Ovary (tissue), 3 donors: Measurements from ENCODE around the gene AKAP9.

Experiments
- EP300 ChIP-seq: sonication (generic); formaldehyde crosslinking; IDR thresholded peaks from one replicate; pipeline ENCODE4 v1.6.1; 2017; ENCODE audit warnings: antibody characterized with exemption
- TF ChIP-seq, protein P1 (sequence below), 3 donors: fragments of 450-650 bp in 2 of 3; fragments of 200-600 bp in 1 of 3; IDR thresholded peaks; one replicate each; pipeline versions ENCODE4 v1.5.1 to v1.8.0; 2016 to 2022; ENCODE audit warnings: antibody characterized with exemption in 3 of 3, mild to moderate bottlenecking in 1 of 3
- donor health status: DM: no; HTN: no; CAD: no.

DNA sequence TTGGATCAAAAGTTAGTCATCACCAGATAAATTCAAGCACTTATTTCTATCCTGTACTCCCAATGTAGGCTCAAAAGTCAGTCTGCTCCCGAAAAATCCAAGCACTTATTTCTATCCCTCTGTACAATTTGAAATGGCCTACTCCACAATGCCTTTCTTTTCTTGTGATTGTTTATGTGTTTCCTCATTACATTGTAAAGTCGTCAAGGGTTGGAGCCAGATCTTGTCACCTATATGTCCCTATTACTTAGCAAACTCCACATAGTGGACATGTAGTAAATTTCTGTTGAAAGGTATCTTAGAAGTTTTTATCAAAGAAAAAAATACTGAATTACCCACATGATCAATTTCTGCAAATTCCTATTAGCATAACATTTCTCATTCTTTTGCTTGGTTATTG lies 111.5 kb downstream of the AKAP9 start:
- TF ChIP-seq, protein P1, sequence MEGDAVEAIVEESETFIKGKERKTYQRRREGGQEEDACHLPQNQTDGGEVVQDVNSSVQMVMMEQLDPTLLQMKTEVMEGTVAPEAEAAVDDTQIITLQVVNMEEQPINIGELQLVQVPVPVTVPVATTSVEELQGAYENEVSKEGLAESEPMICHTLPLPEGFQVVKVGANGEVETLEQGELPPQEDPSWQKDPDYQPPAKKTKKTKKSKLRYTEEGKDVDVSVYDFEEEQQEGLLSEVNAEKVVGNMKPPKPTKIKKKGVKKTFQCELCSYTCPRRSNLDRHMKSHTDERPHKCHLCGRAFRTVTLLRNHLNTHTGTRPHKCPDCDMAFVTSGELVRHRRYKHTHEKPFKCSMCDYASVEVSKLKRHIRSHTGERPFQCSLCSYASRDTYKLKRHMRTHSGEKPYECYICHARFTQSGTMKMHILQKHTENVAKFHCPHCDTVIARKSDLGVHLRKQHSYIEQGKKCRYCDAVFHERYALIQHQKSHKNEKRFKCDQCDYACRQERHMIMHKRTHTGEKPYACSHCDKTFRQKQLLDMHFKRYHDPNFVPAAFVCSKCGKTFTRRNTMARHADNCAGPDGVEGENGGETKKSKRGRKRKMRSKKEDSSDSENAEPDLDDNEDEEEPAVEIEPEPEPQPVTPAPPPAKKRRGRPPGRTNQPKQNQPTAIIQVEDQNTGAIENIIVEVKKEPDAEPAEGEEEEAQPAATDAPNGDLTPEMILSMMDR (IDR thresholded peaks at IDR 0.05): no peak
- no peak for TF ChIP-seq EP300
